ENCODE measurements around the gene PAX7. TPM values are rescaled to one million over a fixed set of nuclear protein-coding genes. Genes with fewer than 3 reads are reported as not detected.

Gene PAX7
- polyA plus RNA-seq, 2 of the 4 experiments (the other 2 are of a cell fraction) = 0.23 to 0.48 TPM

DNA sequence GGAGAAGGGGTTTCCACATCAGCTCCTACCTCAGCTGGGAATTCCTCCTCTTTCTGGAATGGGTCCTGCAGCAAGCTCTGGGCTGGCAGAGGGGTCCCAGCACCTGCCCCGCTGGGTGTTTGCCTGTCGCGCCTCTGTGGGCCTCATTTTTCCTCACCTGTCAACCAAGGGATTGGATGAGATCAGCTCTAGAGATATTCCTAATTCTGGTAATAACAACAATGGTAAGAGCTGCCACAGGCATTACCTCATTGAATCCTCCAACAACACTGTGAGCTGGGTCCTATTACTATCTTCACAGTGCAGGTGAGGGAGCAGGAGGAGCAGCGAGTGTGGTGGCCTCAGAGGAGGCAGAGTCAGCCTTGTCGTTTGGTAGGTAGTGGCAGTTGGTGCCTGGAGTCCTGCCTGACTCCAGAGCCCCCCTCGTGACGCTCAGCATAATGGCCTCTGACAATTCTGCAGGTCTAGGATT is 23.3 kb upstream of the PAX7 start (continued):
- no peak for TF ChIP-seq SMC3 (IDR thresholded peaks at IDR 0.05)

DNA sequence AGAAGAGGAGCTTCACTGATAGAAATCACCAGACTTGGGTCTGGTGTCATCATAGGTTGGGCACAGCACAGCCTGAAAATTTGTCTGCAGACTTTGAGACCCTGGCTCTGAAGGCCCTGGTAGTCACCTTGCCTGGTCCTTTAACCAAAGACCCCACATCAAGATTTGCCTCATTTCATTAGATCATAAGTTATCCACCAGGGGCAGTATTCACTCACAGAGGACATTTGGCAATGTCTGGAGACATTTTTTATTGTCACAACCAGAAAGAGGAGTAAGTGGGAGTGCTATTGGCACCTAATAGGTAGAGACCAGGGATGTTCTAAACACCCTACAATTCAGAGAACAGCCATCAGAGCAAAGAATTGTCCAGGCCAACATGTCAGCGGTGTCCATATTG is 22.1 kb upstream of the PAX7 start:
- no peak overlapping the region for H3K27ac ChIP-seq
- POLR2A ChIA-PET = no interaction called here
- H3K4me2 ChIP-seq = no peak overlapping the region
- ATAC-seq (no peak), FAIRE-seq (no peak), DNase-seq (ENCODE audit: low read depth in 1 of 2, low spot score in 1 of 2) (no peak)
- WGBS (ENCODE audit: missing lambda C conversion rate) = 50% methylated on average over 1 of the region's 1 CpG
- CTCF ChIA-PET = interaction anchor here (0.8 to 2.1 kb wide), 5 partner anchors 11 to 266 kb away, joined by 3 to 6 read pairs (median 3); no protein-coding TSS in a partner anchor
- TF ChIP-seq RAD21 (conservative IDR thresholded peaks at IDR 0.05 in 1 of 2, IDR thresholded peaks at IDR 0.05 in 1 of 2) (peak; percentile 18 to 51; a peak in 2 of 5 replicates), CHD2 (IDR thresholded peaks at IDR 0.05; ENCODE audit: low read length, partially characterized antibody) (no peak)
- H3K4me1 ChIP-seq = no peaks in the 10 kb centered on the region
- no peak overlapping the region for H3K4me3 ChIP-seq
- no peaks in the 10 kb centered on the region for H3K9me3 ChIP-seq

DNA sequence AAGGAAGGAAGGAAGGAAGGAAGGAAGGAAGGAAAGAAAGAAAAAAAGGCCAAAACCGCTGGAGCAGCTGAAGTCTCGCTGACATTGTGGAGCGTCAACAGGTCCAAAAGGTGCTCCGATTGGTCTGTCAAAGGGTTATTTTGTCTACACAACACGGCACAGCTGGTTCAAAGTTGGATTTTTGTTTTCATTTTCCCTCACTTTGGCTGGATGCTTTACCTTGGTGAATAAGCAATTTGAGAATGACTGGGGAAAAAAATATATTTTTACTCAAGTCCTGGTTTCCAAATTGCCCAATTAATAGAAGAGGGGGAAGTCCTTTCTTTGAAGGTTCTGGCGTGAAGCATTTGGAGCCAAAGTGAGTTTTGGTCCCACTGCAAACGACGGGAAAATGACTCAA is 19.3 kb upstream of the PAX7 start:
- POLR2A ChIA-PET = no interaction called here
- Histone ChIP-seq H3K4me3 (no peak overlapping the region), H3K4me1 (no peaks in the 10 kb centered on the region), H3K4me2 (no peak overlapping the region), H3K27ac (no peak overlapping the region), H3K9me3 (no peaks in the 10 kb centered on the region)
- ATAC-seq (no peak), DNase-seq (ENCODE audit: low read depth in 1 of 2, low spot score in 1 of 2) (no peak), FAIRE-seq (no peak)
- TF ChIP-seq HEYL (CRISPR knock-in tag; IDR thresholded peaks at IDR 0.05) (no peak), ZSCAN20 (CRISPR knock-in tag; IDR thresholded peaks at IDR 0.05) (no peak), EP300 (IDR thresholded peaks at IDR 0.05) (no peak)
- CTCF ChIA-PET = interaction anchor here (1.2 kb wide), 1 partner anchor 63 kb away, joined by 4 read pairs; no protein-coding TSS in a partner anchor
- WGBS (ENCODE audit: missing lambda C conversion rate) = 80% methylated on average over 8 of the region's 8 CpGs

DNA sequence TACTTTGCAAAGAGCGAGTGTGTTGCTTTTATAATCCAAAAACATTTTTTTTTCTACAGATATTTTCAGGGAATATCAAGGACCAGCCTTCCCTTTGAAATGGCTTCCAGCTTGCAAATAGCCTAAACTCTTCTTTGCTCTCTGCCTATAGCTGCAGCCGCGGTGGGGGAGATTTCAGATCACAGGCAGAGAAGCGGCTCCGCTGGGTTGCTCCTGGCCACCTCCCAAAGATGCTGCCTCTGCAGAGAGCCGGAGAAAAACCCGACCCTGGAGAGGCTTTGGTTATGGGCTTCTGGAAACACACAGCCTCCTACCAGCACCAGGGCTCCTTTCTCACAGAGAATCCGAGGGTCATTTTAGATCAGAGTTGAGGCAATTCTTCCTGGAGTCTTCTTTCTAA is 18.6 kb upstream of the PAX7 start:
- POLR2A ChIA-PET = no interaction called here
- FAIRE-seq (no peak), DNase-seq (ENCODE audit: low read depth in 1 of 2, low spot score in 1 of 2) (no peak), ATAC-seq (no peak)
- 86% methylated on average over 6 of the region's 8 CpGs for WGBS (ENCODE audit: missing lambda C conversion rate)
- Histone ChIP-seq H3K9me3 (no peaks in the 10 kb centered on the region), H3K27ac (no peak overlapping the region), H3K4me2 (no peak overlapping the region), H3K4me3 (no peak overlapping the region), H3K4me1 (no peaks in the 10 kb centered on the region)
- CTCF ChIA-PET = interaction anchor here (0.6 kb wide), 1 partner anchor 13 kb away, joined by 3 read pairs; no protein-coding TSS in a partner anchor
- TF ChIP-seq JUNB (IDR thresholded peaks at IDR 0.05) (no peak), EHMT2 (IDR thresholded peaks at IDR 0.05; ENCODE audit: low read depth) (no peak), HOXB13 (CRISPR knock-in tag; IDR thresholded peaks at IDR 0.05; ENCODE audit: low read depth) (no peak), KDM5A (IDR thresholded peaks at IDR 0.05) (no peak), RAD21 (conservative IDR thresholded peaks at IDR 0.05 in 1 of 2, IDR thresholded peaks at IDR 0.05 in 1 of 2) (no peak), FOSL2 (IDR thresholded peaks at IDR 0.05) (no peak), FOSL2 (CRISPR knock-in tag; IDR thresholded peaks at IDR 0.05) (no peak), SREBF2 (IDR thresholded peaks at IDR 0.05) (no peak), EP300 (IDR thresholded peaks at IDR 0.05) (no peak), FOSB (CRISPR knock-in tag; IDR thresholded peaks at IDR 0.05) (no peak)
- TF ChIP-seq, protein P1, sequence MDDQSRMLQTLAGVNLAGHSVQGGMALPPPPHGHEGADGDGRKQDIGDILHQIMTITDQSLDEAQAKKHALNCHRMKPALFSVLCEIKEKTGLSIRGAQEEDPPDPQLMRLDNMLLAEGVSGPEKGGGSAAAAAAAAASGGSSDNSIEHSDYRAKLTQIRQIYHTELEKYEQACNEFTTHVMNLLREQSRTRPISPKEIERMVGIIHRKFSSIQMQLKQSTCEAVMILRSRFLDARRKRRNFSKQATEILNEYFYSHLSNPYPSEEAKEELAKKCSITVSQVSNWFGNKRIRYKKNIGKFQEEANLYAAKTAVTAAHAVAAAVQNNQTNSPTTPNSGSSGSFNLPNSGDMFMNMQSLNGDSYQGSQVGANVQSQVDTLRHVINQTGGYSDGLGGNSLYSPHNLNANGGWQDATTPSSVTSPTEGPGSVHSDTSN (IDR thresholded peaks at IDR 0.05) = no peak

DNA sequence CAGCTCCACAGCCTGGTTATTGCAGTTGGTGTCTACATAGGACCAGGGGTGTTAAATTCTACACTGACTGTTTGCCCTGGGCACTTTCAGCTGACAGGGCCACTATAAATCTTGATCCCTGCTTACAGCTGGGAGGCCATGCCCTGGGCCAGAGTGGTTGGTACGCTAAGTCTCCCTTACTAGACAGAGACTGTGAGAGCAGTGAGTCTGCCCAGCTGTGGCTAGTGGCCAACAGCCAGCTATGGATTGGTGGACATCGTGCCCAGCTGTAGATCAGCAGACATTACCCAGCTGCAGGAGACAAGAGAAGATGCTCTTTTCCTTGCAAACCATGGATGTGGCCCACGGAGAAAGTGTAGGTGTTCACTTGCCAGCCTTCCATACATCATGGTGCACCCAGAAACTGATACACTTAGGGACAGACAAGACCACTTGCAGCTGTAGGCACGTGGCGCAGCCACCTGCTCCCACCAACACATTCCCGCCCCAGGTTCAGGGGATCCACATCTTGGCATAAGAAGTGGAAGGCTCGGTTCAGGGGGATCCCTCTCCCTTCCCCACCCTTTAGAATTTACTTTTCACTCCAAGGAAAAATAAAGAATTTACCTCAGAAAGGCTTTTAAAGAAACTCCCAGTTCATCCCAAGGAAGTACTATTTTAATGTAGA is 16.4 kb upstream of the PAX7 start:
- no peak for FAIRE-seq
- H3K9me3 ChIP-seq = no peaks in the 10 kb centered on the region
- ATAC-seq = no peak
- peaks cover 13% of the 10 kb centered on the region for H3K4me1 ChIP-seq
- ChIA-PET CTCF (interaction anchor here (0.7 to 1.4 kb wide), 2 partner anchors 17 to 67 kb away, joined by 3 to 5 read pairs; no protein-coding TSS in a partner anchor), POLR2A (no interaction called here)
- H3K4me3 ChIP-seq = no peak overlapping the region
- TF ChIP-seq EP300 (IDR thresholded peaks at IDR 0.05) (no peak), RCOR1 (IDR thresholded peaks at IDR 0.05; ENCODE audit: low read depth, low read length) (no peak), FOSL2 (IDR thresholded peaks at IDR 0.05) (no peak), FOSL2 (CRISPR knock-in tag; IDR thresholded peaks at IDR 0.05) (no peak), FOXS1 (CRISPR knock-in tag; IDR thresholded peaks at IDR 0.05) (no peak), POLR2A (IDR thresholded peaks at IDR 0.05; ENCODE audit: low read length) (no peak), EHMT2 (IDR thresholded peaks at IDR 0.05; ENCODE audit: low read depth) (no peak), RAD21 (conservative IDR thresholded peaks at IDR 0.05 in 1 of 2, IDR thresholded peaks at IDR 0.05 in 1 of 2) (no peak), ESRRA (IDR thresholded peaks at IDR 0.05; ENCODE audit: borderline replicate concordance, low read length) (no peak), HOXB13 (CRISPR knock-in tag; IDR thresholded peaks at IDR 0.05; ENCODE audit: low read depth) (no peak)
- TF ChIP-seq, protein P2, sequence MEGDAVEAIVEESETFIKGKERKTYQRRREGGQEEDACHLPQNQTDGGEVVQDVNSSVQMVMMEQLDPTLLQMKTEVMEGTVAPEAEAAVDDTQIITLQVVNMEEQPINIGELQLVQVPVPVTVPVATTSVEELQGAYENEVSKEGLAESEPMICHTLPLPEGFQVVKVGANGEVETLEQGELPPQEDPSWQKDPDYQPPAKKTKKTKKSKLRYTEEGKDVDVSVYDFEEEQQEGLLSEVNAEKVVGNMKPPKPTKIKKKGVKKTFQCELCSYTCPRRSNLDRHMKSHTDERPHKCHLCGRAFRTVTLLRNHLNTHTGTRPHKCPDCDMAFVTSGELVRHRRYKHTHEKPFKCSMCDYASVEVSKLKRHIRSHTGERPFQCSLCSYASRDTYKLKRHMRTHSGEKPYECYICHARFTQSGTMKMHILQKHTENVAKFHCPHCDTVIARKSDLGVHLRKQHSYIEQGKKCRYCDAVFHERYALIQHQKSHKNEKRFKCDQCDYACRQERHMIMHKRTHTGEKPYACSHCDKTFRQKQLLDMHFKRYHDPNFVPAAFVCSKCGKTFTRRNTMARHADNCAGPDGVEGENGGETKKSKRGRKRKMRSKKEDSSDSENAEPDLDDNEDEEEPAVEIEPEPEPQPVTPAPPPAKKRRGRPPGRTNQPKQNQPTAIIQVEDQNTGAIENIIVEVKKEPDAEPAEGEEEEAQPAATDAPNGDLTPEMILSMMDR (IDR thresholded peaks at IDR 0.05) = no peak
- TF ChIP-seq, protein P3, sequence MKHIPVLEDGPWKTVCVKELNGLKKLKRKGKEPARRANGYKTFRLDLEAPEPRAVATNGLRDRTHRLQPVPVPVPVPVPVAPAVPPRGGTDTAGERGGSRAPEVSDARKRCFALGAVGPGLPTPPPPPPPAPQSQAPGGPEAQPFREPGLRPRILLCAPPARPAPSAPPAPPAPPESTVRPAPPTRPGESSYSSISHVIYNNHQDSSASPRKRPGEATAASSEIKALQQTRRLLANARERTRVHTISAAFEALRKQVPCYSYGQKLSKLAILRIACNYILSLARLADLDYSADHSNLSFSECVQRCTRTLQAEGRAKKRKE (CRISPR knock-in tag; IDR thresholded peaks at IDR 0.05; ENCODE audit: low read depth) = no peak
- no peak overlapping the region for H3K27ac ChIP-seq
- DNase-seq (ENCODE audit: low read depth in 1 of 2, low spot score in 1 of 2) = no peak
- no peak overlapping the region for H3K4me2 ChIP-seq
- 64% methylated on average over 6 of the region's 7 CpGs for WGBS (ENCODE audit: missing lambda C conversion rate)
